ENCODE results near the gene RAC2. TPM values are rescaled to one million over a fixed set of nuclear protein-coding genes. Genes with fewer than 3 reads are reported as not detected.
"Not testable (repeated sequence)": the region's sequence is repeated elsewhere in the genome, so short reads cannot be mapped to it uniquely, and the experiment has no call there.

The RAC2 gene
- polyA plus RNA-seq, 10 donors, result 4.5 to 26.8 (median 6.9) TPM

GRCh38 chr22:37237371-37238268 is 6.4 kb downstream of the RAC2 start:
- no peak for DNase-seq

GRCh38 chr22:37235897-37236607 is 8.0 kb downstream of the RAC2 start:
- DNase-seq, result no peak

- no peak for DNase-seq
Measured at GRCh38 chr22:37234736-37235711, 9.0 kb downstream of the RAC2 start.

GRCh38 chr22:37233751-37234631 is 10.1 kb downstream of the RAC2 start:
- DNase-seq, result no peak

GRCh38 chr22:37233371-37233750 is 10.7 kb downstream of the RAC2 start:
- not testable (repeated sequence) for DNase-seq

- DNase-seq, result no peak
Measured at GRCh38 chr22:37232140-37232998, 11.7 kb downstream of the RAC2 start.

GRCh38 chr22:37231406-37232139 is 12.5 kb downstream of the RAC2 start:
- DNase-seq, result no peak

- DNase-seq, result no peak
Measured at GRCh38 chr22:37230673-37231405, 13.2 kb downstream of the RAC2 start.

GRCh38 chr22:37229805-37230672 is 14.0 kb downstream of the RAC2 start:
- peak in 2 of 3 donors; percentile 41 to 64 for DNase-seq

- peak in 2 of 3 donors; percentile 49 to 55 for DNase-seq
Measured at GRCh38 chr22:37229012-37229804, 14.9 kb downstream of the RAC2 start.

GRCh38 chr22:37228106-37229011 is 15.7 kb downstream of the RAC2 start:
- peak in 1 of 3 donors; percentile 53 for DNase-seq

- no peak for DNase-seq
Measured at GRCh38 chr22:37226514-37226913, 17.6 kb downstream of the RAC2 start.

GRCh38 chr22:37226087-37226486 is 18.0 kb downstream of the RAC2 start:
- DNase-seq, result no peak

- no peak for DNase-seq
Measured at GRCh38 chr22:37225481-37225880, 18.6 kb downstream of the RAC2 start.

- DNase-seq, result no peak
Measured at GRCh38 chr22:37224757-37225420, 19.2 kb downstream of the RAC2 start.

All from muscle of back (tissue), 11 donors.